ENCODE measurements around the gene FERD3L. TPM values are rescaled to one million over a fixed set of nuclear protein-coding genes. Genes with fewer than 3 reads are reported as not detected.
"Not testable (repeated sequence)": the region's sequence is repeated elsewhere in the genome, so short reads cannot be mapped to it uniquely, and the experiment has no call there.

The FERD3L gene, protein sequence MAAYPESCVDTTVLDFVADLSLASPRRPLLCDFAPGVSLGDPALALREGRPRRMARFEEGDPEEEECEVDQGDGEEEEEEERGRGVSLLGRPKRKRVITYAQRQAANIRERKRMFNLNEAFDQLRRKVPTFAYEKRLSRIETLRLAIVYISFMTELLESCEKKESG
- not detected for total RNA-seq

DNA sequence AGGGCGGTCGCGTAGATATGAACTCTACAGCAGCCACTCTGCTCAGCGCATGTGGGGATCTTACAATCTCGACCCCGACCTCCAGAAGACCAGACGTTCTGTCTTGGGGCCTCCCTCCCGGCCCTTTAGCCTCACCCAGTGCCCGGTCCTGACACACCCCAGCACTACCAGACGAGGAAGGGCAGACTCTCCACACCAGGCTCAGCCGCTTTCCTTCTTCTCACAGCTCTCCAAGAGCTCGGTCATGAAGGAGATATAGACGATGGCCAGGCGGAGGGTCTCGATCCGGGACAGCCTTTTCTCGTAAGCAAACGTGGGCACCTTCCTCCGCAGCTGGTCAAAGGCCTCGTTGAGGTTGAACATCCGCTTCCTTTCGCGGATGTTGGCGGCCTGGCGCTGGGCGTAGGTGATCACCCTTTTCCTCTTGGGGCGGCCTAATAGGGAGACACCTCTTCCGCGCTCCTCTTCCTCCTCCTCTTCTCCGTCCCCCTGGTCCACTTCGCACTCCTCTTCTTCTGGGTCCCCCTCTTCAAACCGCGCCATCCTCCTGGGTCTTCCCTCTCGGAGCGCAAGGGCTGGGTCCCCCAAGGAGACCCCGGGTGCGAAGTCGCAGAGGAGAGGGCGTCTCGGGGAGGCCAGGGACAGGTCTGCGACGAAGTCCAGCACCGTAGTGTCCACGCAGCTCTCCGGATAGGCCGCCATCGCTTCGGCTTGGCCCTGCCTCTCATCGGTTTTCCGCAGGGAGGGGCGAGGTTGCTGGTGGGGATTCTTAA, at the start of gene FERD3L:
Gene FERD3L (minus strand): TSS at position 761 of the 773 bp plus-strand sequence. CDS start 59 bp downstream, at position 702.
- no peaks in the 10 kb centered on the region for H3K4me1 Mint-ChIP-seq (ENCODE audit: low read depth)
- peaks cover 40% of the 10 kb centered on the region for H3K27me3 Mint-ChIP-seq (ENCODE audit: low read depth)
- no peak for ATAC-seq

DNA sequence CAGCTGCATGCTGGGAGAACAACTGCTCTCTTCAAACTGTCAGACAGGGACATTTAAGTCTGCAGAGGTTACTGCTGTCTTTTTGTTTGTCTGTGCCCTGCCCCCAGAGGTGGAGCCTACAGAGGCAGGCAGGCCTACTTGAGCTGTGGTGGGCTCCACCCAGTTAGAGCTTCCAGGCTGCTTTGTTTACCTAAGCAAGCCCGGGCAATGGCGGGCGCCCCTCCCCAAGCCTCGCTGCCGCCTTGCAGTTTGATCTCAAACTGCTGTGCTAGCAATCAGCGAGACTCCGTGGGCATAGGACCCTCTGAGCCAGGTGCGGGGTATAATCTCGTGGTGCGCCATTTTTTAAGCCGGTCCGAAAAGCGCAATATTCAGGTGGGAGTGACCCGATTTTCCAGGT, 49.2 kb upstream of the FERD3L start:
- not testable (repeated sequence) for DNase-seq; H3K9me3 Mint-ChIP-seq; ATAC-seq; H3K4me3 Mint-ChIP-seq; H3K36me3 Mint-ChIP-seq (ENCODE audit: insufficient read depth); H3K27me3 Mint-ChIP-seq (ENCODE audit: low read depth); H3K4me1 Mint-ChIP-seq (ENCODE audit: low read depth)

More for the DNA sequence above, at the start of gene FERD3L:
- H3K9me3 Mint-ChIP-seq = no peaks in the 10 kb centered on the region
- DNase-seq = no peak
- no peak within 1 kb of the TSS for H3K4me3 Mint-ChIP-seq
- H3K36me3 Mint-ChIP-seq (ENCODE audit: insufficient read depth) = no peaks in the 10 kb centered on the region

DNA sequence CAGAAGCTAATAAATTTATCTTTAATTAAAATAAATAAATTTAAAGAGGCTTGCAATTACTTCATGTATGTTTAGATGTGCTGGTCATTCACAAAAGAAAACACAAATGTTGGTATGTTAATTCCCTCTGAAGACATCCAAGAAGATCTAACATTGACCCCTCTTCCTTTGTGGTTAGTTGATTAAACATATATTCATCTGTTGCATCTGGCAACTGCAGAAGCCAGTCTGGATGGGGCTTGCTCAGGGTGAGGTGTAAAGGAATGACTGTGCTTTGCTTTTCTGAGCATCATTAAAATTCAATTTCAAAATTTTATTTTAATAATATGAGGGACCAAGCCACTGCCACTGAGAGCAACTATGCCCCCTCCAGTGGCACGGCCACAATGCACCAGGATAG, 36.4 kb upstream of the FERD3L start:
- Mint-ChIP-seq H3K4me1 (ENCODE audit: low read depth) (no peaks in the 10 kb centered on the region), H3K9me3 (peaks cover 25% of the 10 kb centered on the region), H3K27me3 (ENCODE audit: low read depth) (peaks cover 3% of the 10 kb centered on the region), H3K36me3 (ENCODE audit: insufficient read depth) (no peaks in the 10 kb centered on the region), H3K4me3 (no peak overlapping the region)
- DNase-seq (no peak), ATAC-seq (no peak)

DNA sequence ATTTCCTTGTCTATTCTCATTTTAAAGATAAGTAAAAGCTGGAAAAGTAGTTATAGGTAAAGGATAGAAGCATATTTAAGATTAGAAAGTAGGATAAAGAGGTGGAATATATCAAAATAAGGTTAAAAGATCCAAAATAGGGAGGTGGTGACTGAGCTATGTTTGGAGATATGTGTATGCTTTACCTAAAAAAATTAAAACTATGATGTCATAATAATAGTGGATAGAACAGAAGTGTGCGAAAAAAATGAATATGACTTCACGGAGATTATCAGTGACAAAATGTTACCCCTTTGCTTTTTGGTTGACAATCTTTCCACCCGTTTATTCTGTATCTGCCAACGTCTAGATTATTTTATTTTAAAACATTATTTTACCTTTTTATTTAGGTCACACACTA, 33.4 kb upstream of the FERD3L start:
- no peaks in the 10 kb centered on the region for H3K4me1 Mint-ChIP-seq (ENCODE audit: low read depth)
- H3K4me3 Mint-ChIP-seq = no peak overlapping the region
- peaks cover 10% of the 10 kb centered on the region for H3K9me3 Mint-ChIP-seq
- H3K36me3 Mint-ChIP-seq (ENCODE audit: insufficient read depth) = no peaks in the 10 kb centered on the region
- ATAC-seq (no peak), DNase-seq (no peak)
- peaks cover 3% of the 10 kb centered on the region for H3K27me3 Mint-ChIP-seq (ENCODE audit: low read depth)

DNA sequence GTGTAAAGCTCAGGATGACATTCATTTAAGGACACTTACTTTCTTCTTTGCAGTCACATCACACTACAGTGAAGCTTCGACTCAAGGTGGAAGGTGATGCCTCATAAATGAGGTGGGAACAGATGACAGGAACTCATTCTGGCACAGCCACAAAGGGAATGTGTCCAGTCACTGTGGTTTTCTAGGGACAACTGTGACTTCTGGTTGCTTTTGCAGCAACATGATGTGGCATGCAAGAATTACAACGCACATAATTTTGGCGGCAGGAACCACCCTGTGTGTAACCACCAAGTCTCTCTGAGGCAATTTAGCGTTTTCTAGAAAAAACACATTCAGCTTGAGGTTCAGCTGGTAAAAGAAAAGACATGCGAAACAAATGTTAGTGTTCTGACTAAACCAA, 32.0 kb upstream of the FERD3L start:
- no peaks in the 10 kb centered on the region for H3K36me3 Mint-ChIP-seq (ENCODE audit: insufficient read depth)
- H3K9me3 Mint-ChIP-seq = peaks cover 2% of the 10 kb centered on the region
- H3K4me1 Mint-ChIP-seq (ENCODE audit: low read depth) = no peaks in the 10 kb centered on the region
- H3K4me3 Mint-ChIP-seq = no peak overlapping the region
- H3K27me3 Mint-ChIP-seq (ENCODE audit: low read depth) = no peaks in the 10 kb centered on the region
- ATAC-seq = no peak
- no peak for DNase-seq

DNA sequence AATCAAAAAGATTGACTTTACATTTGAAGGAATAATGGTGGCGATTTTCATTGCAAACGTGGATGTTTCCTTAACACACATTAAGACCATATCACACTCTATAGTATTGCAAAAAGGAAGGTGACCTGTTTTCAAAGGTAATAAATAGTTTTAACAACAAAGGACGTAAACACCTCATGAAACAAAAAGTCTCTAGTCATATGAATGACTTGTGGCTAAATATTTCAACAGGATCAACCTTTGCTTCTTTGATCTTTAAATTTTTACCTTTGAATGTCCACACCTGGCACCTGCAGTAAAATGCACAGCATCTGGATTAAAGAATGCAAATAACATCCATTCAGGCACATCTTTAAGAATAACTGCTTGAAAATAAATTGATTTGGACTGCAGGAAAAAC, 30.0 kb upstream of the FERD3L start:
- ATAC-seq (no peak), DNase-seq (no peak)
- Mint-ChIP-seq H3K9me3 (no peaks in the 10 kb centered on the region), H3K27me3 (ENCODE audit: low read depth) (no peaks in the 10 kb centered on the region), H3K4me3 (no peak overlapping the region), H3K4me1 (ENCODE audit: low read depth) (no peaks in the 10 kb centered on the region), H3K36me3 (ENCODE audit: insufficient read depth) (no peaks in the 10 kb centered on the region)

DNA sequence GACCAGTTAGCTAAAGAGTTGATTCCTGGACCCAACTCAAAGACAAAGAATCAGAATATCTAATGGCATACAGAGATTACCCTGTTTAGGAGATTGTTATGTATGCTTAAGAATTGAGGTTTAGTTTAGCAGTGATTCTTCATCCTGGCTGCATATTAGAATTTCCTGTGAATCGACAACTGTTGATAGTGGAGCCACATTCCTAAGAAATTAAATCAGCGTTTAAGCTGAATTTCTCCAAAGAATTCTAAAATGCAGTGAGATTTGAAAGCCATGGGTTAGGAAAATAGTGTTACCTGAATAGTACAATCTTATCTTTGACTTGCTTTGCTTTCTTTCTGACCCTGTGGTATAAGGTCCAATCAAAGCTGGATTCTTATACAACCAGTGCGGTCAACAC, 16.4 kb upstream of the FERD3L start:
- DNase-seq (no peak), ATAC-seq (no peak)
- H3K9me3 Mint-ChIP-seq = no peaks in the 10 kb centered on the region
- no peaks in the 10 kb centered on the region for H3K27me3 Mint-ChIP-seq (ENCODE audit: low read depth)
- H3K4me1 Mint-ChIP-seq (ENCODE audit: low read depth) = no peaks in the 10 kb centered on the region
- H3K4me3 Mint-ChIP-seq = no peak overlapping the region
- no peaks in the 10 kb centered on the region for H3K36me3 Mint-ChIP-seq (ENCODE audit: insufficient read depth)

DNA sequence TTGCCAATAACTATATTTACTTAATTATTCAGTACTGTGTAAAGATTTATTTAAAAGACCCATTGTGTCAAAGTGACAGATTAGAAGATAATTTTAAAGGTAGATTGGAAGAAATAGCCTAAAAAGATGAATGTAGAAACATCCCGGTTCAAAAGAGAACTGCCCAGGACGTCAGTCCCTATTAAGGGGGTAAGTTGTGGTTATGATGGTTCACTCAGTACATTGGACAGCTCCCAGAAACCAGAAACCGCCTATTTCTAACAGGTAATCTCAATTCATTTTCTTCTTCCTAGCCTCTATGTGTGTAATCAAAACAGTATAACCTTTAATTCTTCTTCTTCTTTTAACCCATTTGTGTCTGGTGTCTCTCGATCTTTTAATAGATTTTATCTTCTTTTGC, 1.5 kb upstream of the FERD3L start:
- DNase-seq (no peak), ATAC-seq (no peak)
- H3K9me3 Mint-ChIP-seq = no peaks in the 10 kb centered on the region
- H3K27me3 Mint-ChIP-seq (ENCODE audit: low read depth) = peaks cover 40% of the 10 kb centered on the region
- H3K4me3 Mint-ChIP-seq = no peak overlapping the region
- no peaks in the 10 kb centered on the region for H3K4me1 Mint-ChIP-seq (ENCODE audit: low read depth)
- no peaks in the 10 kb centered on the region for H3K36me3 Mint-ChIP-seq (ENCODE audit: insufficient read depth)

DNA sequence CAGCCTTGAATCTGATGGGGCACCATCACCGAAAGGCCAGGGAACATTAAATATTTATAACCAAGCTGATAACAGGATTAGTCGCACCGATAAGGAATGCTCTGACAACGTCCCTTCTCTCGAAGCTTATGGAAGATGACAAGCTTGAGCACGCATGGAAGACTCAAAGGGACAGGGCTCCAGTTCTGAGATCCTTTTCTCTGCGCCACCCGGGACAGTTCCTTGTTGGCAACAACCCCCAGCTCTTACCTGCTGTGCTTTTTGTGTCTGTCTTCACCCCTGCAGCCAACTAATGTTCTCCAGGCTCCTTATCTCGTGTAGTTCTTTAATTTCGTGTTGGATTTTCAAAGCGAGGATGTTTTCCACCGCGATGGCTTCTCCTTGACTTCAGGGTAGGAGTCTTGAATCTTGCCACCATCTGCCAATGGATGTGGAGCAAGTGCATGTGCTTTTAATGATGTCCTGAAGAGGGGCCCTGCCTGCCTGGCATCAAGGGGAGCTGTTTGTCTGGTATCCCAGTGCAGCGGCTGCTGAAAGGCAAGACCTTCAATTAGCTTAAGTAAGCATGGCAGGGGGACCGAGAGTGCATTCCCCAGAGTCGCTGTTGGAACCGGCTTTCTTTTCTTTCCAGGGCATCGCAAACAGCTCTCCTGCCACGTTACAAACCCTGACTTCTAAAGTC, 354 bp upstream of the FERD3L start:
- no peaks in the 10 kb centered on the region for H3K36me3 Mint-ChIP-seq (ENCODE audit: insufficient read depth)
- no peaks in the 10 kb centered on the region for H3K4me1 Mint-ChIP-seq (ENCODE audit: low read depth)
- H3K9me3 Mint-ChIP-seq = no peaks in the 10 kb centered on the region

DNA sequence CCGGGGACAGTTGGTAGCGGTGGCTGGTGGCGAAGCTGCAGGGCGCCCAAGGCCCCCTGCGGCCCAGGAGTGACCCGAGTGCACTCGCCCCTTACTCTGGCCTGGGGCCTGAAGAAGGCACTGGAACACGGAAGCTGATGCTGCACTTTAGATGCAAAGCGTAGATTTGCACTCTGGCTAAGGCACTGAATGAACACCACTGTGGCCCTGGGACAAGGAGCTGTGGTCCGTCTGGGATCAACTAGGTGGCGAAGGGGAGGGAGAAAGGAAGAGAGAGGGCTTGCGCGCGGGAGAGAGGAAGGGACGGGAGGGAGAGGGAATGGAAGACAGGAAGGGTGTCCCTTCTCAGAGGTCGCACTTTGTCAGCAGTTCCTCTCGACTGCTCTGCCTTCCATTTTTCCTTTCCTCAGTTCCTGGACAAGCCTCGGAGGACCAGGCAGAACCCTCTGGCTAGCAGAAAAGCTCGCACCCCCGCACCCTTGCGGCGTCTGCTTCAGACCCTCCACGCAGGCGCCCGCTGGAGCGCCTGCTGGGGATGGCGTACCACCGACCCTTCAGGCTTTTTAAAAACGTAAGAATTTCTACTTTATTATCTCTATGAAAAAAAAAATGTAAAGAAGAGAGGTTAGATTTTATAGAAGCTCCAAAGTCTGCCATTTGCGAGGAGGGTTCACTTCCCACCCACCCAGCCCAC, 1.2 kb downstream of the FERD3L start:
- Mint-ChIP-seq H3K4me1 (ENCODE audit: low read depth) (no peaks in the 10 kb centered on the region), H3K27me3 (ENCODE audit: low read depth) (peaks cover 40% of the 10 kb centered on the region), H3K9me3 (no peaks in the 10 kb centered on the region), H3K4me3 (no peak overlapping the region), H3K36me3 (ENCODE audit: insufficient read depth) (no peaks in the 10 kb centered on the region)
- DNase-seq (no peak), ATAC-seq (no peak)

More for the DNA sequence above, 354 bp upstream of the FERD3L start:
- ATAC-seq (no peak), DNase-seq (no peak)
- H3K4me3 Mint-ChIP-seq = no peak overlapping the region
- H3K27me3 Mint-ChIP-seq (ENCODE audit: low read depth) = peaks cover 40% of the 10 kb centered on the region

DNA sequence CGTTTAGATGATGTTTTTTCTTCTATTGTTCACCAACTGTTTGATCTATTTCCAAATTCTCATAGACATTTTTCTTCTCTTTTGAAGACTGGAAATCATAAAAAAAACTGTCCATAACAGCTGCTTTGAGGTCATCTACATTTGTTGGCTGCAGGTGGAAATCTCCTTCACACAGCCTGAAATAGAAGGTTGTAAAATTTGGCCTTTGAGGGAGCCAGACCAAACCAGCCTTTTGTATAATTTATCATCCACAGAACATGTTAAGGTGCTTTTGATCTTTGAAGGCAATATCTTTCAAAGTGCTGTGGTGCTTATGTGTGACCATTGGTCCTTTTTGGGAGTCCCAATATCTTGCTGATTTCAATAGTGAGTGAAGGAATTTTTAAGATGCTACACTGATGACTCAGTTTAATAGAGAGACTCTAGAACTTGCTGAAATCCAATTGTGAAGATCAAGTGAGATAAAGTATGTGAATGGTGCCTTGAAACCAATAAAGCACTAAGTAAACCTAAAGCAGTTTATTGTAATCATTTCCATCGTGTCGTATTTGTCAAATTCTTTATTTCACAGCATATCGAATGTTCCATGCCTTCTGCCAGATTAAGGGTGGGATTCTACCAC, 5.4 kb downstream of the FERD3L start:
- Mint-ChIP-seq H3K9me3 (peaks cover 3% of the 10 kb centered on the region), H3K36me3 (ENCODE audit: insufficient read depth) (no peaks in the 10 kb centered on the region), H3K27me3 (ENCODE audit: low read depth) (peaks cover 20% of the 10 kb centered on the region), H3K4me3 (no peak overlapping the region), H3K4me1 (ENCODE audit: low read depth) (no peaks in the 10 kb centered on the region)
- ATAC-seq = no peak
- no peak for DNase-seq

DNA sequence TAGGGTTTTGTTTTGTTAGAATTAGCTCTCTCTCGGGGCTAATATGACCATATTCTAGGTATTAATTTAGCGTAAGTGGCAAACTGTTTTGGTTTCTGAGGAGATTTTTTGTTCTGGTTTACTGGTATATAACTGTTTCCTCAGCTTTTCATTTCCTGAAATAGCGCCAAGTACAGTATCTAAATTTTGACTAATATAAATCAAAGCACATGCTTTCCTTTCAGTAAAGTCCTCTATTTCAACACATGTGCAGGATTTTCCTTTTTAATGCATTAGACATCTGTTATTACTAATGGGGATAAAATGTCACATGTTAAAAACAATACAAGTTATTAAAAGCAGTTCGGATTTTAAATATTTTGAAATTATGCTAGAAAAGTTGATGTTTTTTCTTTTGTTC, 11.3 kb downstream of the FERD3L start:
- Mint-ChIP-seq H3K4me3 (no peak overlapping the region), H3K27me3 (ENCODE audit: low read depth) (no peaks in the 10 kb centered on the region), H3K9me3 (peaks cover 3% of the 10 kb centered on the region), H3K36me3 (ENCODE audit: insufficient read depth) (no peaks in the 10 kb centered on the region), H3K4me1 (ENCODE audit: low read depth) (no peaks in the 10 kb centered on the region)
- ATAC-seq = no peak
- no peak for DNase-seq

DNA sequence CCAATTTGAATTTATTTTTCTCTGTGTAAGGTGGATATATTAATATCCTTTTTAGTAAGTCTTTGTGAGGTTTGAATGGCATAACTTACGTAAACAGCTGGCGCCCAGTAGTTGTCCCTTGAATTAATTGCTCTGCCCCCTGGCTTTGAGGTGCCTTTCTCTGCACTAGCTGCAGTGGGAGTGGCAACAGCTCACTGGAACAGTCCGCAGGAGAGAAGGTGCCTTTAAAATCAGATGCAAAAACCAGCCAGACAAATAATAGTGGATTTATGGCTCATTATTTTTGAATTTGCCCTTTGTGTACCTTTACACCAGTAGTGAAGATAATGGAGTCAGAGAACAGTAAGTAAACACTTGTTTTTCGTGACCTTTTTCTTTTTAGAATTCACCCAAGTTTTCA, 11.8 kb downstream of the FERD3L start:
- ATAC-seq (no peak), DNase-seq (no peak)
- H3K36me3 Mint-ChIP-seq (ENCODE audit: insufficient read depth) = no peaks in the 10 kb centered on the region
- no peak overlapping the region for H3K4me3 Mint-ChIP-seq
- H3K9me3 Mint-ChIP-seq = peaks cover 3% of the 10 kb centered on the region
- H3K4me1 Mint-ChIP-seq (ENCODE audit: low read depth) = no peaks in the 10 kb centered on the region
- no peaks in the 10 kb centered on the region for H3K27me3 Mint-ChIP-seq (ENCODE audit: low read depth)

DNA sequence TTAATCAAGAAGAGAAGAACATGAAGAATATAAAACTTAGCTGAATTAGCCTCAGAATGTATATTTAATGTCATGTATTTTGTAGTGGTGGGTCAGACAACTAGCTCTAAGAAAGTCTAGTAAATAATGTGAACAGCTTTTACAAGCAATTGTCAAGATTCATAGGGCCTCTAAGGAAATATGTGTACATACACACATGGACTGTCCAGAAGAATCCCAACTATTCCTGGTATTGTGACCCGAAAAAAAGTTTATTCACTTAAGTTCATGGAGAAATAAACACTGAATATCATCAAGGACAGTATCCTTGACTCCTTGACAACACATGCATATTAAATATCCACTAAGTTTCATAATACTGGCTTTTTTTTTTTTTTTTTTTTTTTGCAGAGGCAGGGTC, 16.4 kb downstream of the FERD3L start:
- H3K9me3 Mint-ChIP-seq = peaks cover 4% of the 10 kb centered on the region

More for the DNA sequence above, 16.4 kb downstream of the FERD3L start:
- H3K4me3 Mint-ChIP-seq = no peak overlapping the region
- DNase-seq = no peak
- no peaks in the 10 kb centered on the region for H3K27me3 Mint-ChIP-seq (ENCODE audit: low read depth)
- H3K36me3 Mint-ChIP-seq (ENCODE audit: insufficient read depth) = no peaks in the 10 kb centered on the region
- ATAC-seq = no peak
- no peaks in the 10 kb centered on the region for H3K4me1 Mint-ChIP-seq (ENCODE audit: low read depth)
